Measurements from ENCODE around the gene PPARG.

The PPARG gene

GRCh38 chr3:12415014-12415680, 126.3 kb downstream of the PPARG start:
- no peak for DNase-seq (ENCODE audit: low spot score)

DNA sequence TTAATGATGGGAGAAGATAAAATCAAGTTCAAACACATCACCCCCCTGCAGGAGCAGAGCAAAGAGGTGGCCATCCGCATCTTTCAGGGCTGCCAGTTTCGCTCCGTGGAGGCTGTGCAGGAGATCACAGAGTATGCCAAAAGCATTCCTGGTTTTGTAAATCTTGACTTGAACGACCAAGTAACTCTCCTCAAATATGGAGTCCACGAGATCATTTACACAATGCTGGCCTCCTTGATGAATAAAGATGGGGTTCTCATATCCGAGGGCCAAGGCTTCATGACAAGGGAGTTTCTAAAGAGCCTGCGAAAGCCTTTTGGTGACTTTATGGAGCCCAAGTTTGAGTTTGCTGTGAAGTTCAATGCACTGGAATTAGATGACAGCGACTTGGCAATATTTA, 127.9 kb downstream of the PPARG start:
- no peak for DNase-seq (ENCODE audit: low spot score)

DNA sequence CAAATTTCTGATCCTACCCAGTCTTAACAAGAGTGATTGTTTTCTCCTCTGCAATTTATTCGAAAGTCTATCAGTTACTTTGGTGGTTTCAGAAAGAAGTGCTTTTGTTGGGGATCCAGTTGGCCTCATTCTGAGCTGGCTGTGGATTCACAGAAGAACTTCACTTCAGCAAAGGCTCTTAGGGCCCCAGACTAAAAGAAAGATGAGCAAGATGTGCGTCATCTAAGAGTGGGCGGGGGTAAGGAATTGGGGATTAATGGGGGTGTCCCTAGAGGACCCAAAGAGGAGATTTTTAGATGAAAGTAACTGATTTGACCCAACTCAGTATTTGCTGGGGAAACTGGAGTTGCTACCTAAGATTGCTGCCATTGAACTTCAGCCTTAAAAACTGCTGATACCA, 131.5 kb downstream of the PPARG start:
- DNase-seq (ENCODE audit: low spot score): no peak

DNA sequence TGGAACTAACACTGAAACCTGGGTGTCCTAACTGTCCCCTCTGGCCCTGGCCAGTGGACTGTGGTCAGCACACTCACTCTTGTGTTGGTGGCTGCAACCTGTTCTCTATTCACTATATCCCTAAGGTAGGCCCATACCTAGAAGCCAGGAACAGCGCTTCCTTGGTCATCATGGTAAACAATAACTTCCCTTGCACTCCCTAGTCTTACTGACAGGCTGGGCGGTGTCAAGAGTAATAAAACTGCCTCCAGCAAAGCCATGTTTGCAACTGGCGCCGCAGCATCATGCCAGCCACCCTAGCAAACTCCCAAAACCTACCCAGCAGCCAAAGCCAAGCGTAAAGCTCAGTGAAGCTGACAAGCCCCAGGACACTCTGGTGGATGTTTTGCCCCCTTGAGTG, 132.3 kb downstream of the PPARG start:
- no peak for DNase-seq (ENCODE audit: low spot score)

DNA sequence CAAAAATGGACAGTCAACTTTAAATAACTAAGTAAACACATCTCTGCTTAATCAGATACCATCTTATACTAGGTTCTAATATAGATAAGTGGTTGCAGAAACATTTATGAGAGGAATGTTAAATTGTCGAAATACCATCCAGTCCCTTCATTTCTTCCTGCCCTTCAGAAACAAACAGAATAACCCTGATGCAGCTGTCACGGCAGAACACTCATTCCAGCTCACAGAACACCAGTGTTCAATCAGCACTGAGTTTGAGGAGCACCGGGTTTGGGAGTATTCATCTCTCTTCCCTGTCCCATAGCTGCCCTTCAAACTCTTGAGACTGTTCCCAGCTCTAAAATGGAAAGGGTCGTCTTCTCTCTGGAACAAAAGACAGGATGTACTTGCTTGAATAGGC, 134.3 kb downstream of the PPARG start:
- no peak for DNase-seq (ENCODE audit: low spot score)

DNA sequence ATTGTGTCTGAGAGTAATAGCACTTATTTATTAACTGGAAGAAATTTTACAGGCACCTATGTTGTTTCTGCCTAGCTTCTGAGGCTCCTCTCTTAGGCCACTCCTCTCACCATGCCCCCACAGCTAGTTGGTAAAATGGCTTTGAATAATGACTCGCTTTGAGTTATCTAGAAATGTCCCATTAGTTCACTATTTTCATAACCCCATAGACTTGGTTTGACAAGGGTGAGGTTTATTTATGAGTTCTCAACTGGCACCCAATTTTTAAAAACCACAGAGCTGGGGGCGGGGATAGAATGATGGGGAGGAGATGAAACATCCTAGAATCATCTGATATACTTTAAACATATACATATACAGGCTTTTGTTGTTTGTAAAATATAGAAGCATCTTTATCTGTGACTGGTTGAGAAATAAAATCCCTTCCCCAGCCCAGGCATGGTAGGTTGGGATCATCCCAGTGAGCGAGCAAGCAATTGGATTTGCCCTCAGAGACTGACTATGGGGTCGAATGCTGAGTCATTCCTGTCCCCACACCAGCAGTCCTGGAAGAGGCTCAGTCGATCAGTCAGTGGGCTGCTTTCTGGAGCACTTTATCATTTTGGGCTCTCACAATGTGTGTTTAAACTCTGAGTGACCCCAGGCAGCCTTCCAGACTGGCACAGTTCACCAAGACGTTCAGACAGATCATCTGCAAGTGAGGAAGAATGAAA, 135.2 kb downstream of the PPARG start:
- no peak for DNase-seq (ENCODE audit: low spot score)

DNA sequence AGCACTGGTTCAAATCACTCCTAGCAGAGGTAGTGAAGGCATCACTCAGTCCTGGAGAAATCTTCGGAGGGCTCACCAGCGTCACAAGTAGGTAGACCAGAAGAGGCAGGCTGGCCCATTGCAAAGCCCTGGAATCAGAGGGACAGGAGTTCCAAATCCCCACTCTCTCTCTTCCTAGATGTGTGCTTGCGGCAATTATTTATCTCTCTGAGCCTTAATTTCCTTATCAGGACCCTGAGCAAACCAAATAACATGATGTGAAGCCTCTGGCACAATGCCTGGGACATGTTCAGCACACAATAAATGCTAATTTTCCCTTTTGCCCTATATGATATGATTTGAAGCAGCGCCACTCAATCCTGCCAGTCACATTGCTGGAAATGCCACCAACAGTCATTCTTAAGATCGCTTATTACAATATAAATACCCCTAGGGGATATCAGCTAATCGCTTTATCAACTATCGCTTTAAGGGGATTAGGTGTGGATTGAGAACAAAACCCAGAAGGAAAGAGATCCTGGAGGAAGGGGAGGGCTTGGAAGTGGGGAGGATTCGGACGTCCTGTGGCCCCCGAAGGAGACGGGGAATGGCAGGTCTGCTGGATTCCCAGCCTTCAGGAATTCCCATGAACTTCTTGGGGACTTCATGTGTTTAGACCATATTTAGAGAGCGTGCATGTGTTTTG, 135.9 kb downstream of the PPARG start:
- no peak for DNase-seq (ENCODE audit: low spot score)

GRCh38 chr3:12425850-12426579, 137.1 kb downstream of the PPARG start:
- no peak for DNase-seq (ENCODE audit: low spot score)

DNA sequence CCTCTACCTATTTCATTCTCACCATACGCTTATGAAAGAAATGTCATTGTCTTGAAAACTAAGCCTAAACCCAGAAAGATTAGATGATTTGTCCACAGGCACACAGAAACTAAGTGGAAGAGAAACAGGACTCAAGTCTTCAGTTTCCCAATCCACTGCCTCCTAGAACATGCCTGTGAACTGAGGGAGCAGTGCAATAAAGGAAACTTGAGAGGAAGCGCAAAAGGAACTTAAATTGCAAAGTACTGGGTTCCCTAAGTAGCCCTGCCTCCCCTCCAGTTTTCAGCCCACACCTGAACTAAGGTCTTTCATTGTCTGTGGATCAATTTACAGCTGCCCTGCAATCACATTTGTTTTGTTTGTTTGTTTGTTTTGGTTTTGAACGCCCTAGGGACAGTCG, 138.7 kb downstream of the PPARG start:
- no peak for DNase-seq (ENCODE audit: low spot score)

GRCh38 chr3:12428126-12428525, 139.3 kb downstream of the PPARG start:
- DNase-seq (ENCODE audit: low spot score): no peak

GRCh38 chr3:12430086-12430485, 141.2 kb downstream of the PPARG start:
- no peak for DNase-seq (ENCODE audit: low spot score)

DNA sequence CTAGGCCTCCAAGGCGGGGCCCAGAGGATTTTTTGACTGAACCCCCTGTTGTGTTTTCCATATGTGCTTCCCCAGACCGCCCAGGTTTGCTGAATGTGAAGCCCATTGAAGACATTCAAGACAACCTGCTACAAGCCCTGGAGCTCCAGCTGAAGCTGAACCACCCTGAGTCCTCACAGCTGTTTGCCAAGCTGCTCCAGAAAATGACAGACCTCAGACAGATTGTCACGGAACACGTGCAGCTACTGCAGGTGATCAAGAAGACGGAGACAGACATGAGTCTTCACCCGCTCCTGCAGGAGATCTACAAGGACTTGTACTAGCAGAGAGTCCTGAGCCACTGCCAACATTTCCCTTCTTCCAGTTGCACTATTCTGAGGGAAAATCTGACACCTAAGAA, 145.0 kb downstream of the PPARG start:
- no peak for DNase-seq (ENCODE audit: low spot score)

- DNase-seq (ENCODE audit: low spot score): no peak
These were observed 147.8 kb downstream of the PPARG start for GRCh38 chr3:12436514-12437220.

- no peak for DNase-seq (ENCODE audit: low spot score)
These were observed 148.3 kb downstream of the PPARG start for GRCh38 chr3:12437221-12437605.

DNA sequence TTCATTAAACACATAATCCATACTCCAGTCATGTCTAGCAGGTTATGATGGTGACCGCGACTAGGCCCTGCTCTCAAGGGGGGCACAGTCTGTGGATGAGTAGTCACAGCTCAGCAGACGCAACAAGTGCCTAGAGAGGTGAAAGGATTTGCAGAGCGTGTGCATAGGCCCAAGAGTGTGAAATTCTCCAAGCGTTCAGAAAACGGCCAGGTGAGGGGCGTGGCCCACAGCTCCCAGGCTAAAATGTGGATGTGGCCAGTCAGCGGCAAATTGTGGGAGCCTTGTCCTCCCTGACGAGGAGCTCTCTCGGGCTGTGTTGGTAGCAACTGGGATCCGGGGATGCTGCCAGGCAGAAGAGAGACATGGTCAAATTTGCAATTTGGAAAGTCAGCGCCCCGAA, 149.0 kb downstream of the PPARG start:
- no peak for DNase-seq (ENCODE audit: low spot score)

- DNase-seq (ENCODE audit: low spot score): no peak
These were observed 149.4 kb downstream of the PPARG start for GRCh38 chr3:12438318-12438717.

- no peak for DNase-seq (ENCODE audit: low spot score)
These were observed 150.5 kb downstream of the PPARG start for GRCh38 chr3:12439161-12439940.

DNA sequence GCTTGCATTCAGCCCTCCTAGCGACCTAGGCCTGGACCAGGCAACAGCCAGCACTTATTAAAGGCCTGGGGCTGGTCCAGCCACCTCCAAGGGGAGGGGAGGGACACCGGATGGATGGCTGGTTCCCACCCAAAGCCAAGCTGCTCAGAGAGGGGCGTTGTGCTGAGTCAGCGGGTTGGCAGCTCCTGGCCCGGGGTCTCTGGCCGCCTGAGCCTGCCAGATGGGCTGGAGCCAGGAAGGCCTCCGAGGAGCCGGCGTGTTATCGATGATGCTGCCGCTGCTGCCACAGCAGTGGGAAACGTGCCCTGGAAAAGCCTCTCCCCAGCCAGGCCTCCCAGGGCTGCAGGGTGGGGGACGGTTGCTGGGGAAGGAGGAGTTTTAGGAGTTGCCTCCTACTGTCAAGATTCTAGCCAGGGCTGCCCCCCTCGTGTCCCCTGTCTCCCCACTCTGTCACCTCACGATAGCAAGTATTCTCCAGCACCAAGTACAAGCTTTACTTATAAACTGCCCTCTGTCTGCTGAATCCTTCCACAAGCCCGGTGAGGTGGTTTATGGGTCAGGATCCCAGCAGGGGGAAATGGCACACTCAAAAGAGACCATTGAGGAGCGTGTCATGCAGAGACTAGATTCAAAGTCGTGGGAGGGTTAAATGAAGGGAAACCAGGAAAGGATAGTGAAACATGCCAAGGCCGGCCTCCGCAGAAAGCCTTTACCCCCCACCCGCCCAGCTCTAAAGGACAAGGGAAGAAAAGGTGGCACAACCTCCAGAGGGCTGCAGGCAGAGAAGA, 152.3 kb downstream of the PPARG start:
- no peak for DNase-seq (ENCODE audit: low spot score)

GRCh38 chr3:12442654-12443501, 154.0 kb downstream of the PPARG start:
- no peak for DNase-seq (ENCODE audit: low spot score)

All from HuH-7 (cell line).